GM19193 (cell line): Measurements from ENCODE around the gene ITGB4.
A peak's percentile ranks its signal among the peaks of the same experiment; 100 is the strongest.

ENCODE experiments used
- POLR2A ChIP-seq: IDR thresholded peaks from 4 replicates; pipeline ENCODE4 v1.6.1; 2011; ENCODE audit not compliant: insufficient read depth, insufficient read length; ENCODE audit errors: extremely low read depth

ITGB4 gene

GRCh38 chr17:75779250-75779986, 58.2 kb downstream of the ITGB4 start:
- TF ChIP-seq POLR2A: peak; percentile 100

- TF ChIP-seq POLR2A: no peak
These were observed 59.0 kb downstream of the ITGB4 start for GRCh38 chr17:75779987-75780889.

GRCh38 chr17:75783069-75783783, 62.0 kb downstream of the ITGB4 start:
- no peak for TF ChIP-seq POLR2A

- TF ChIP-seq POLR2A: no peak
These were observed 62.7 kb downstream of the ITGB4 start for GRCh38 chr17:75783803-75784472.

GRCh38 chr17:75784473-75785015, 63.3 kb downstream of the ITGB4 start, which contains the start of gene UNK:
Gene UNK, plus strand, starts transcription at chr17:75784806. Its CDS starts 75 bp downstream, at chr17:75784881.
- no peak for TF ChIP-seq POLR2A

- peak; percentile 96 for TF ChIP-seq POLR2A
These were observed 64.0 kb downstream of the ITGB4 start for GRCh38 chr17:75785016-75785890.

- TF ChIP-seq POLR2A: no peak
These were observed 70.0 kb downstream of the ITGB4 start for GRCh38 chr17:75791254-75791653.

GRCh38 chr17:75793460-75793859, 72.2 kb downstream of the ITGB4 start:
- TF ChIP-seq POLR2A: no peak

GRCh38 chr17:75795820-75796607, 74.8 kb downstream of the ITGB4 start:
- no peak for TF ChIP-seq POLR2A

GRCh38 chr17:75799402-75799801, 78.1 kb downstream of the ITGB4 start:
- TF ChIP-seq POLR2A: no peak

GRCh38 chr17:75803883-75804282, 82.6 kb downstream of the ITGB4 start:
- TF ChIP-seq POLR2A: no peak

- no peak for TF ChIP-seq POLR2A
These were observed 85.7 kb downstream of the ITGB4 start for GRCh38 chr17:75806822-75807500.
